K562 (cell line): ENCODE measurements around the gene USP24. TPM values are rescaled to one million over a fixed set of nuclear protein-coding genes. Genes with fewer than 3 reads are reported as not detected.
A peak's percentile ranks its signal among the peaks of the same experiment; 100 is the strongest.

Experiments used
- CBFA2T3 ChIP-seq: fragments of 450-650 bp; IDR thresholded peaks from 2 replicates; pipeline ENCODE4 v1.6.1; 2017
- CBX2 ChIP-seq: fragments of 200-600 bp; sonication (generic); IDR thresholded peaks from one replicate; pipeline ENCODE4 v1.6.1; 2012; ENCODE audit warnings: mild to moderate bottlenecking, low read length, inconsistent platforms; ENCODE audit not compliant: insufficient read depth, poor library complexity, severe bottlenecking
- CEBPG ChIP-seq, 3 experiments: fragments of 200-800 bp in 1 of 3; sonication (Bioruptor generic) in 1 of 3; sonication (generic) in 1 of 3; formaldehyde crosslinking in 1 of 3; IDR thresholded peaks in 2 of 3; conservative IDR thresholded peaks in 1 of 3; 2 replicates each; pipeline versions ENCODE4 v1.6.1 to v1.8.0; 2016 to 2022; ENCODE audit warnings: missing compliant biosample characterization in 2 of 3, missing genetic modification characterization in 2 of 3, mild to moderate bottlenecking in 1 of 3, missing genetic modification reagents in 1 of 3
- E2F4 ChIP-seq: sonication (generic); formaldehyde crosslinking; IDR thresholded peaks from 2 replicates; pipeline ENCODE4 v1.8.0; 2022; ENCODE audit warnings: mild to moderate bottlenecking, low read depth, missing genetic modification reagents
- NCOA1 ChIP-seq: fragments of 450-650 bp; IDR thresholded peaks from 2 replicates; pipeline ENCODE4 v1.6.1; 2016; ENCODE audit warnings: low read depth
- NELFE ChIP-seq: IDR thresholded peaks from 2 replicates; pipeline ENCODE4 v1.6.1; 2011; ENCODE audit warnings: mild to moderate bottlenecking; ENCODE audit not compliant: insufficient read depth, insufficient read length
- POLR2G ChIP-seq: fragments of 200-400 bp; formaldehyde crosslinking; IDR thresholded peaks from 2 replicates; pipeline ENCODE4 v1.6.1; 2017; ENCODE audit warnings: low read depth, mild to moderate bottlenecking, antibody characterized with exemption, low read length, moderate library complexity
- SRSF9 ChIP-seq: fragments of 200-400 bp; formaldehyde crosslinking; IDR thresholded peaks from 2 replicates; pipeline ENCODE4 v1.6.1; 2017; ENCODE audit warnings: low read depth, low read length, borderline replicate concordance
- ZNF134 ChIP-seq: fragments of 250-450 bp; sonication (Bioruptor Pico); conservative IDR thresholded peaks from 2 replicates; pipeline ENCODE4 v1.4.0; 2020
- ZNF232 ChIP-seq: sonication (generic); formaldehyde crosslinking; IDR thresholded peaks from 2 replicates; pipeline ENCODE4 v1.8.0; 2022; ENCODE audit warnings: mild to moderate bottlenecking, missing genetic modification reagents
- ZNF707 ChIP-seq: fragments of 250-450 bp; sonication (Bioruptor Pico); conservative IDR thresholded peaks from 2 replicates; pipeline ENCODE4 v1.8.0; 2022; ENCODE audit warnings: inconsistent platforms, mild to moderate bottlenecking, moderate library complexity
- polyA plus RNA-seq, 8 experiments: library from polyadenylated mRNA; depleted of rRNA in 4 of 8; stranded (reverse) in 5 of 8; unstranded in 3 of 8; fragments of >200 nt; fragmentation: Nextera tagmentation in 2 of 8; fragmentation: Illumina TruSeq in 1 of 8; extraction: Ambion mirVana in 2 of 8; extraction: Trizol in 1 of 8; gene quantifications; 2 replicates each; pipeline versions ENCODE4 v1.2.1 to v1.2.3, GENCODE V29; 2011 to 2014; ENCODE audit warnings: inconsistent platforms in 1 of 8, missing spikeins in 1 of 8
- total RNA-seq, 7 experiments: library from RNA; depleted of rRNA in 6 of 7; stranded (reverse); fragments of >200 nt in 6 of 7; fragmentation: Illumina TruSeq in 2 of 7; extraction: Trizol in 2 of 7; gene quantifications; 2 replicates each; pipeline versions ENCODE4 v1.2.1 to v1.2.3, GENCODE V29; 2011 to 2021; ENCODE audit warnings: low replicate concordance in 1 of 7
- TF ChIP-seq, protein P1 (sequence below): sonication (generic); formaldehyde crosslinking; IDR thresholded peaks from 2 replicates; pipeline ENCODE4 v1.8.0; 2022; ENCODE audit warnings: mild to moderate bottlenecking, missing genetic modification reagents
- TF ChIP-seq, protein P2 (sequence below), 3 experiments: fragments of 200-800 bp in 1 of 3; fragments of 250-450 bp in 1 of 3; fragments of 450-650 bp in 1 of 3; sonication (Bioruptor Pico) in 1 of 3; sonication (Bioruptor generic) in 1 of 3; formaldehyde crosslinking in 1 of 3; IDR thresholded peaks; 2 replicates each; pipeline versions ENCODE4 v1.6.1 to v1.8.0; 2016 to 2022; ENCODE audit warnings: mild to moderate bottlenecking in 2 of 3, missing genetic modification characterization in 2 of 3, missing compliant biosample characterization in 1 of 3, moderate library complexity in 1 of 3
- TF ChIP-seq, protein P3 (sequence below): sonication (generic); formaldehyde crosslinking; IDR thresholded peaks from 2 replicates; pipeline ENCODE4 v1.8.1; 2023; ENCODE audit warnings: mild to moderate bottlenecking, missing genetic modification reagents

Gene USP24
- total and polyA plus RNA-seq, 9 of the 15 experiments (the other 6 are each of a cell fraction or from before 2014, with no cell fraction given) = 7.7 to 62.6 (median 36.8) TPM

- TF ChIP-seq, protein P1, sequence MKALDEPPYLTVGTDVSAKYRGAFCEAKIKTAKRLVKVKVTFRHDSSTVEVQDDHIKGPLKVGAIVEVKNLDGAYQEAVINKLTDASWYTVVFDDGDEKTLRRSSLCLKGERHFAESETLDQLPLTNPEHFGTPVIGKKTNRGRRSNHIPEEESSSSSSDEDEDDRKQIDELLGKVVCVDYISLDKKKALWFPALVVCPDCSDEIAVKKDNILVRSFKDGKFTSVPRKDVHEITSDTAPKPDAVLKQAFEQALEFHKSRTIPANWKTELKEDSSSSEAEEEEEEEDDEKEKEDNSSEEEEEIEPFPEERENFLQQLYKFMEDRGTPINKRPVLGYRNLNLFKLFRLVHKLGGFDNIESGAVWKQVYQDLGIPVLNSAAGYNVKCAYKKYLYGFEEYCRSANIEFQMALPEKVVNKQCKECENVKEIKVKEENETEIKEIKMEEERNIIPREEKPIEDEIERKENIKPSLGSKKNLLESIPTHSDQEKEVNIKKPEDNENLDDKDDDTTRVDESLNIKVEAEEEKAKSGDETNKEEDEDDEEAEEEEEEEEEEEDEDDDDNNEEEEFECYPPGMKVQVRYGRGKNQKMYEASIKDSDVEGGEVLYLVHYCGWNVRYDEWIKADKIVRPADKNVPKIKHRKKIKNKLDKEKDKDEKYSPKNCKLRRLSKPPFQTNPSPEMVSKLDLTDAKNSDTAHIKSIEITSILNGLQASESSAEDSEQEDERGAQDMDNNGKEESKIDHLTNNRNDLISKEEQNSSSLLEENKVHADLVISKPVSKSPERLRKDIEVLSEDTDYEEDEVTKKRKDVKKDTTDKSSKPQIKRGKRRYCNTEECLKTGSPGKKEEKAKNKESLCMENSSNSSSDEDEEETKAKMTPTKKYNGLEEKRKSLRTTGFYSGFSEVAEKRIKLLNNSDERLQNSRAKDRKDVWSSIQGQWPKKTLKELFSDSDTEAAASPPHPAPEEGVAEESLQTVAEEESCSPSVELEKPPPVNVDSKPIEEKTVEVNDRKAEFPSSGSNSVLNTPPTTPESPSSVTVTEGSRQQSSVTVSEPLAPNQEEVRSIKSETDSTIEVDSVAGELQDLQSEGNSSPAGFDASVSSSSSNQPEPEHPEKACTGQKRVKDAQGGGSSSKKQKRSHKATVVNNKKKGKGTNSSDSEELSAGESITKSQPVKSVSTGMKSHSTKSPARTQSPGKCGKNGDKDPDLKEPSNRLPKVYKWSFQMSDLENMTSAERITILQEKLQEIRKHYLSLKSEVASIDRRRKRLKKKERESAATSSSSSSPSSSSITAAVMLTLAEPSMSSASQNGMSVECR = no peak
- TF ChIP-seq CBFA2T3 (0 out of 2 replicates have a peak, but pooled peaks have one; percentile 25), ZNF707 (no peak), ZNF232 (CRISPR knock-in tag) (no peak), SRSF9 (no peak), ZNF134 (no peak), NELFE (no peak), E2F4 (no peak), CBX2 (no peak), NCOA1 (no peak), CEBPG (CRISPR knock-in tag; IDR thresholded peaks at IDR 0.05) (no peak), CEBPG (tag; conservative IDR thresholded peaks at IDR 0.05 in 1 of 2, IDR thresholded peaks at IDR 0.05 in 1 of 2) (no peak), POLR2G (no peak)
- TF ChIP-seq, protein P2, sequence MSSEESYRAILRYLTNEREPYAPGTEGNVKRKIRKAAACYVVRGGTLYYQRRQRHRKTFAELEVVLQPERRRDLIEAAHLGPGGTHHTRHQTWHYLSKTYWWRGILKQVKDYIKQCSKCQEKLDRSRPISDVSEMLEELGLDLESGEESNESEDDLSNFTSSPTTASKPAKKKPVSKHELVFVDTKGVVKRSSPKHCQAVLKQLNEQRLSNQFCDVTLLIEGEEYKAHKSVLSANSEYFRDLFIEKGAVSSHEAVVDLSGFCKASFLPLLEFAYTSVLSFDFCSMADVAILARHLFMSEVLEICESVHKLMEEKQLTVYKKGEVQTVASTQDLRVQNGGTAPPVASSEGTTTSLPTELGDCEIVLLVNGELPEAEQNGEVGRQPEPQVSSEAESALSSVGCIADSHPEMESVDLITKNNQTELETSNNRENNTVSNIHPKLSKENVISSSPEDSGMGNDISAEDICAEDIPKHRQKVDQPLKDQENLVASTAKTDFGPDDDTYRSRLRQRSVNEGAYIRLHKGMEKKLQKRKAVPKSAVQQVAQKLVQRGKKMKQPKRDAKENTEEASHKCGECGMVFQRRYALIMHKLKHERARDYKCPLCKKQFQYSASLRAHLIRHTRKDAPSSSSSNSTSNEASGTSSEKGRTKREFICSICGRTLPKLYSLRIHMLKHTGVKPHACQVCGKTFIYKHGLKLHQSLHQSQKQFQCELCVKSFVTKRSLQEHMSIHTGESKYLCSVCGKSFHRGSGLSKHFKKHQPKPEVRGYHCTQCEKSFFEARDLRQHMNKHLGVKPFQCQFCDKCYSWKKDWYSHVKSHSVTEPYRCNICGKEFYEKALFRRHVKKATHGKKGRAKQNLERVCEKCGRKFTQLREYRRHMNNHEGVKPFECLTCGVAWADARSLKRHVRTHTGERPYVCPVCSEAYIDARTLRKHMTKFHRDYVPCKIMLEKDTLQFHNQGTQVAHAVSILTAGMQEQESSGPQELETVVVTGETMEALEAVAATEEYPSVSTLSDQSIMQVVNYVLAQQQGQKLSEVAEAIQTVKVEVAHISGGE (CRISPR knock-in tag; IDR thresholded peaks at IDR 0.05) = no peak
- TF ChIP-seq, protein P3, sequence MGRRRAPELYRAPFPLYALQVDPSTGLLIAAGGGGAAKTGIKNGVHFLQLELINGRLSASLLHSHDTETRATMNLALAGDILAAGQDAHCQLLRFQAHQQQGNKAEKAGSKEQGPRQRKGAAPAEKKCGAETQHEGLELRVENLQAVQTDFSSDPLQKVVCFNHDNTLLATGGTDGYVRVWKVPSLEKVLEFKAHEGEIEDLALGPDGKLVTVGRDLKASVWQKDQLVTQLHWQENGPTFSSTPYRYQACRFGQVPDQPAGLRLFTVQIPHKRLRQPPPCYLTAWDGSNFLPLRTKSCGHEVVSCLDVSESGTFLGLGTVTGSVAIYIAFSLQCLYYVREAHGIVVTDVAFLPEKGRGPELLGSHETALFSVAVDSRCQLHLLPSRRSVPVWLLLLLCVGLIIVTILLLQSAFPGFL = no peak
Measured at GRCh38 chr1:55204997-55205396, 10.2 kb downstream of the USP24 start (continued).
